Stimulated activated CD4-positive, alpha-beta T cell treated with anti-CD3 and anti-CD28 coated beads, Interleukin-4, amount 100 ng/mL, for 1 hour (primary cell): Measurements from ENCODE around the gene GAS2L3.
"Not testable (repeated sequence)": the region's sequence is repeated elsewhere in the genome, so short reads cannot be mapped to it uniquely, and the experiment has no call there.

ENCODE experiments used
- DNase-seq: peaks from one replicate; pipeline ENCODE4 v3.0.0-alpha.2; 2020

The GAS2L3 gene

DNA sequence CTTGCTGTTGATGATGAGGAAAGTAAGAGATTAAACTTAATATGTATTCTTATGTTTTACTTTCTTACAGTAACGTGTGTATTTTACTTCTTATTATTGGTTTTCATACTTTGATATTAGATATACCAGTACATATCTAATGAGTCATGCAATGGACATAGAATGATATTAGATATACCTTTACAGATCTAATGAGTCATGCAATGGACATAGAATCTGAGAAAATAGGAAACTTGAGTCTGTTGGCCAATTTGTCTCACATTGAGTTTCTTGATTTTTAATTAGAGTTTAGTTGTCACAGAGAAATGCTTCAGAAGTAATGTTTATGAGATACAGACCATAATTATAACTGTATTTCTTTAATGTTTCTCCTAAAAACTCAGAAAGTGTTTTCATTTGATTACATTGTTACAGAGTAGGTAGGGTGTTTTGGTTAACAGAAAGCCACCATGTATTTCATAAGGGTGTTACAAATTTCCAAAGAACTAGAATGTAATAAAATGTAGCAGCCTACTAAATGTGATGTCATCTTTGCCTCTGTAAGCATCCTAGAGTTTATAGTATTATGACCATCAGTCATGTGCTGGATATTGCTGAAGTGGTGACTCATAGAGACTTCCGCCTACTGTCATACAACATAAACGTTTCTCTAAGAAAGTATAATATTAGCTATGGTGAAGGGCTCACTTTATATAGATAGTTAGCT, 3.0 kb downstream of the GAS2L3 start:
- no peak for DNase-seq

DNA sequence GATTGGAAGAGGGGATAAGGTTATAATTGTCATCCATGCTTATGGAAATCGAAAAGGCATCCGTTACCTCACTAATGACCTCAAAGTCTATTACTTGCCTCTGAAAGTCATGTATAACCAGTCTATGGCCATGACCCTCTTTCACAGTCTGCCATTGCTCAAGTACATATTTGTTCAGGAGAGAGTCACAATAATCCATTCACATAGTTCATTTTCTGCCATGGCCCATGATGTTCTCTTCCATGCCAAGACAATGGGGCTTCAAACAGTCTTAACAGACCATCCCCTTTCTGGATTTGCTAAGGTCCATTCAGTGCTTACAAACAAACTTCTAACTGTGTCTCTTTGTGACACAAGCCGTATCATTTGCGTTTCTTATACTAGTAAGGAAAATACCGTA, 5.4 kb downstream of the GAS2L3 start:
- DNase-seq = no peak

DNA sequence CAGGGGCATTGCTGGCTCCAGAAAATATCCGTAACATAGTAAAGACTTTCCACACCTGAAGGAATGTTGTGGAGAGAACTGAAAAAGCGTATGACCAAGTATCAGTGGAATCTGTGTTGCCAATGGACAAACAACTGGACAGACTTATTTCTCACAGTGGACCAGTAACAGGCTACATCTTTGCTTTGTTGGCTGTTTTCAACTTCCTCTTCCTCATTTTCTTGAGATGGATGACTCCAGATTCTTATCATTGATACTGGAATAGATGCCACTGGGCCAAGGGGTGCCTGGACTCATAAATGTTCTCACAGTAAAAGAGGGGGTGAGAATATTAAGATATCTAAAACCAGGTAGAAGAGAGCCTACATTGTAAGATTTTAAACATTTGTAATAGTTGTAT, 6.4 kb downstream of the GAS2L3 start:
- DNase-seq = no peak

DNA sequence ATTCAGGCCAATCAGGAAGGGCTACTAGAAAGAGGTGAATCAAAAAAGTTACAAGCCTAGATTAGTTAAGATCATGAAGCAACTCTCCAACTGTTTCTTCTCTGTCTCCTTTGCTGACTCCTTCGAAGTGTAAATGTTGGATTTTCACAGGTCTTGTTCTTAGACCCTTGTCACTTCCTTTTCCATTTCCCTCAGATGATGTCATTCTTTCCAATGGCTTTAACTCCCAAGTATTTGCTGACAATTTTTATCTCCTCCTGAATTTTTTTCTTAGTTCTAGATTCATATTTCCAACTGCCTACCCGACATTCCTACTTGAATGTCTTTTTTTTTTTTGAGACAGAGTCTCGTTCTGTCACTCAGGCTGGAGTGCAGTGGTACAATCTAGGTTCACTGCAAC, 10.8 kb downstream of the GAS2L3 start:
- no peak for DNase-seq

DNA sequence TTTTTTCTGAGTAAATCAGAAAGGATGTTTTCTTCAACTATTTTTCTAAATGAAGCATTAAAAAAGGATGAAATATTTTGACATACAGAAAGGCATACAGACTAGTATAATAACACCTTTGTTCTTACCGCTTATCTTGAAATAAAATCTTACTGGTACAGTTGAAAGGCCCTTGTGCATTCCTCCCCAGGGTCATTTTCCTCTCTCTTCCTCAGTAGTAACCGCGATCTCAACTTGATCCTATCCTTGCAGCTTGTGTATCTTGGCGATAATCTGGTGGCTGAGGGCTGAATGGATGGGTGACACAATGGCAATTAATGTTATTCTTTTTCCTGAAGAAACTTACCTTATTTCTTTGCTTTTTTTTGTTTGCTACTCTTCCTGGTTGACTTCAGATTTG, 18.5 kb downstream of the GAS2L3 start:
- no peak for DNase-seq

DNA sequence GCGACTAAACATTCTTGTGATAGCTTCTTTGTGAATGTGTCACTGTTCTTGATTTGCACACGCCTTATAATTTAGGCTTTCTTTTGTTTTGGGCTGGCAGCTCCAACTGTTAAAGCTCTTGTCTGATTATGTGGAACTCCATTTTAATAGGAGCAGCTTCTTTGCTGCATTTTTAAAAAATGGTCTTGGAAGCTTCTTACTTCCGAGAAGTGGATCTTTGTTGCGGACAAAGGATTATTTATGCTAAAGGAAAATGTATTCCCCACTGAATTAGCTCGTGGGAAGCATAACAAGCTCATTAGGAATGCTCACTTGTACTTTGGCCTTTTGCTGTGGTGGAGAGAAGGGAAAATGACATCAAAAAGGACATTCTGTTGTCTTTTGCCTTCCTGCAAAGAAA, 20.0 kb downstream of the GAS2L3 start:
- DNase-seq = no peak

DNA sequence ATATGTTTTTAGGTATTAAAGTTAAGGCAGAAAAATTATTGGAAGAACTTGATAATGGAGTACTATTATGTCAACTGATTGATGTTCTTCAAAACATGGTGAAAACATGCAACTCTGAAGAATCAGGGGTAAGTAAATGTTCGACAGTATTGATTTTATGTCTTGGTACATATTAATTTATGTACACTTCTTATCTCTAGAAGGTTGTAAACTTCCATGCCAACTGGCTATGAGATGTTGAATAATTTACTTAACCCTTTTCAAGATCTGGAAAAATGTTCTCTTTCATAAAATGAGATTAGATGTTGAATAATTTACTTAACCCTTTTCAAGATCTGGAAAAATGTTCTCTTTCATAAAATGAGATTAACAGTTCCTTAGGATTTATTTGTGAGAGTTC, 28.1 kb downstream of the GAS2L3 start:
- no peak for DNase-seq

DNA sequence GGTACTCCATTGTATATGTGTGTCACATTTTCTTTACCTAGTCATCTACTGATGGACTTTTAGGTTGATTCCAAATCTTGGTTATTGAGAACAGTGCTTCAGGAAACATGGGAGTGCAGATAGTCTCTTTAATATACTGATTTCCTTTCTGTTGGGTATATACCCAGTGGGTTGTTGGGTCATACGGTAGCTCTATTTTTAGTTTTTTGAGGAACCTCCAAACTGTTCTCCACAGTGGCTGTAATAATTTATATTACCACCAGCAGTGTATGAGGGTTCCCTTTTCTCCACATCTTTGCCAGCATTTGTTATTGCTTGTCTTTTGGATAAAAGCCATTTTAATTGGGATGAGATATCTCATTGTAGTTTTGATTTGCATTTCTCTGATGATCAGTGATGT, 29.5 kb downstream of the GAS2L3 start:
- DNase-seq = not testable (repeated sequence)

DNA sequence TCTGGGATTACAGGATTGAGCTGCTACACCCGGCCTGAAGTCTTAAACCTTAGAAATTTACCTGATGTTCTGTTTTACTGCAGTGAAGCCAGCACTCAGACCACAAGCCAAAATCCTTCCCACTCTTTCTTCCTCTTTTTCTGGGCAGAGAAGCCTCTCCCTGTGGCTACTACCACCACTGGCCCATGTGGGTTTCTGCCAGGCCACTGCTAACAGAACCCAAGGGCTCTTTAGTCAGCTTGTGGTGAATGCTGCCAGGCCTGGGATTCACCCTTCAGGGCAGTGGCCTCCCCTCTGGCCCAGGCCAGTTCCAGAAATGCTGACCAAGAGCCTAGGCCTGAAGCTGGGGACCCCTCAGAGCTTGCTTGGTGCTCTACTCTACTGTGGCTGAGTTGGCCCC, 35.3 kb downstream of the GAS2L3 start:
- DNase-seq = no peak

DNA sequence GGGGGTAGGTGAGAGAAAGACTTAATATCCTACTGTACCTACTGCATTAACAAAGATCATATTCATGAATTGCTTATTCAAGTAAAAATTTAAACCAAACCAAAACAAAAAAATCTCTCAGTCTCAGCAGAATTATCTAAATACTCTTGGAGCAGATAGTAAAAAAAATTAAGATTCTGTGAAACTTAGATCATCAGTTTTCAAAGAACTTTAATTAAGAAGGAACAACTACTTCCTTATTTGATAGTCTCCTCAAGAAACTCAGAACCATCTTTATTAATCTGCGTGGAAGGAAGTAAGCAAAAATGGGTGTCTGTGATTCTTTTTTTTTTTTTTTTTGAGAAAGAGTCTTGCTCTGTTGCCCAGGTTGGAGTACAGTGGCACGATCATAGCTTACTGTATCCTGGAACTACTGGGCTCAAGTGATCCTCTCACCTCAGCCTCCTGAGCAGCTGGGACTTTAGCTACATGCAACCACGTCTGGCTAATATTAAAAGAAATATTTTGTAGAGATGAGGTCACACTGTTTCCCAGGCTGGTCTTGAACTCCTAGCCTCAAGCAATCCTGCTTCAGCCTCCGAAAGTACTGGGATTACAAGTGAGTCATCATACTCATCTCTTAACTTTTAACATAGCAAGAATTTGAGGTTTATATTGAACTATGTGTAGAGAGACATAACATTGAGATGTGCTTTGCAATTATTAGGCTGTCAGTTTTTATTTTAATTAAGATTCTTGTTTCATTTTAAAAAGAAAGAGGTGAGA, 37.4 kb downstream of the GAS2L3 start:
- DNase-seq = no peak

DNA sequence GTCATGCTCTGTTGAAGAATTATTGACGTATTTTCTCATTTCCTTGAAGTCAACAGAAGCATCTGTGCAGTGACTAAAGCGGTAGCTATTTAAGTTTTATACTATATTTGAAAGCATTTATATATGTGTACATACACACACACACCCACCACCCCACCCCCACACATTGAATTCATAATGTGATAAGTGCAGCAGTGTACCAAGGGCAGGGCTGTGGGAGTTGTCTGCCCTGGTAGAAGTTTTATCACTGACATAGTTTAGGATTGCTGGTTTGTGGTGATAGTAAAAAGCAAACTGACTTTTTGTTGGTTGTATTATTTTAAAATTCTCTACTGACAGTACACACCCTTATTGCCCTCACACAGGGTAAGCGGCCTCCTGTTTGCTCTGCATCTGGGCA, 39.1 kb downstream of the GAS2L3 start:
- no peak for DNase-seq

DNA sequence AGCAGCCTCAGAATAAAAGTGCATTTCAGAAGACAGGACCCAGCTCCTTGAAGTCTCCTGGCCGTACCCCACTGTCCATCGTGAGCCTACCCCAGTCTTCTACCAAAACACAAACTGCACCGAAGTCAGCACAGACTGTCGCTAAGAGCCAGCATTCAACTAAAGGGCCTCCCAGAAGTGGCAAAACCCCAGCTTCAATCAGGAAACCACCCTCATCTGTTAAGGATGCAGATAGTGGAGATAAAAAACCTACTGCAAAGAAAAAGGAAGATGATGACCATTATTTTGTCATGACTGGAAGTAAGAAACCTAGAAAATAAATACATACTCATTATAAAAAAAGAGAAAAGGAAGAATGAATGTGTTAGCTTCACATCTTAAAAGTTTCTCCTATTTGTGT, 51.1 kb downstream of the GAS2L3 start:
- no peak for DNase-seq

DNA sequence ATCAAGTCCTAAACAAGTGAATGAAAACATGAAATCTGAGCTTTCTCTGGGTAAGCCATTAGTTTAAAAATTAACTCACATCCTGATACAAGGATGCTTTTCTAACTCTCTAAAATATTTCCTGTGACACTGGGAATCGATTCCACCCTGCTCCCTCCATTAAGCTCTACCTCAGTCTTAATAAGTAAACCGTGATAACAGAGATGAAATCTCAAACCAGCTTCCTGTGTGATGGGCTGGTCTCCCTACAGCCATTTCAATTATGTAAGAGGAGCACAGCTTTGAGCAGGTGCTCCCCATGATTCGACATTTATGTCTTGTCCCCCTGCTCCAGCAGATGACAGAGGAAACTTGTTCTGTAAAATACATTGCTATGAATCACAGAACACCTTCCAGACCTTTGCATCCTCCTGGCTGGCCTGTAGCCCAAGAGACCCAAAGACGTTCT, 59.0 kb downstream of the GAS2L3 start:
- DNase-seq = no peak

DNA sequence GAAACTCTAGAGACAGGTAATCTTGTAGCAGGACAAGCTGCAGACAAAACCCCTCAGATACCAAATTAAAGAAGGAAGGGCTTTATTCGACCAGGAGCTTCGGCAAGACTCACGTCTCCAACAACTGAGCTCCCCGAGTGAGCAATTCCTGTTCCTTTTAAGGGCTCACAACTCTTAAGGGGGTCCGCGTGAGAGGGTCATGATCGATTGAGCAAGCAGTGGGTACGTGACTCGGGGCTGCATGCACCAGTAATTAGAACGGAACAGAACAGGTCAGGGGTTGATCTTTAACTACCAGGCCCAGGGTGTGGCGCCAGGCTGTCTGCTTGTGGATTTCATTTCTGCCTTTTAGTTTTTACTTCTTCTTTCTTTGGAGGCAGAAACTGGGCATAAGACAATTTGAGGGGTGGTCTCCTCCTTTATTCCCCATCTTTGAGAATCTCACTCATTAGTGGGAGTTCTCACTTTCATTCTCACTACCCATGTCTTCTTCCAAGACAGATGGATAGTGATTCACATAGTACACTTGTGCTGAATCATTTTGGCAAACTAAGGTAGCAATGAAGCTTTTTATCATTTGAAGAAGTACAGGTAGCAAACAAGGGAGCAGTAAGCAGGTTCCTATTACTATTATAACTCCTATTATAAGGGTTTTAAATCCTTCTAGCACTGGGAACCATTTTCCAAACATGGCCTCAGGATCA, 59.8 kb downstream of the GAS2L3 start:
- DNase-seq = not testable (repeated sequence)

DNA sequence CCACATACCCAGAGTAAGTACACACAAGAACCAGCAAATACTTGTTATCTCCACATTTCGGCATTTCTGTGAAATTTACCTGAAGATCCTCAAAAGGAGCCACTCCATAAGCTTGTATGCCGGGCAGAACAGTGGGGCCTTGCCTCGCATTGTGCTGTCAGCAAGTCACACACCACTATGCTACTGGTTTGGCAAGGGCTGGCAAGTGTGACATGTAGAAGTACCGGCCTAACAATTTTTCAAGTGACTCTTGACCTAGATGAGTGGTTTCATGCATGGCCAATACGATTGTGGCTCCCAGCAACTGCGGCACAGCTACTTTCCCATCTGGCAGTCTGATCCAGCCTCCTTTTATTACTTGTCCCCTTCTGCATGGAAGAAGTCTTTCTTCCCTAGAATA, 69.8 kb downstream of the GAS2L3 start:
- no peak for DNase-seq

DNA sequence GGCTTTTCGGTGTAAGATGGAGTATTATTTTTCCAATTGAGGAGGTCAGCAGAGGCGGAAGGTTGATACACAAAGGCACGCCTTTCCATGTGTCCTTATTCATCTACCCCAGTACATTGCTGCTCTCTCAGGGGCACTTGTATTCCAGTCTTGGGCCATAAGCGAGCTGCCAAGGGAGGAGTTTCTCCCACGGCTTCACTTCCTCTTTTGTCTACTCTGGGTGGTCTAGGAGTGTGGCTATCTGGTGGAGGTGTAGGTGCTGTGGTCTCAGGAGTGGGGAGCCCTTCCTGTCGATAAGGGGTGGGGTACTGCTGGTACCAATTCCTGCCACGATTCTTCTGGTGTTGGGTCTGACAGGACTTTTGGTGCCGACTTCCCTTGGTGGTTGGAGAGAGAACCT, 73.4 kb downstream of the GAS2L3 start:
- no peak for DNase-seq

DNA sequence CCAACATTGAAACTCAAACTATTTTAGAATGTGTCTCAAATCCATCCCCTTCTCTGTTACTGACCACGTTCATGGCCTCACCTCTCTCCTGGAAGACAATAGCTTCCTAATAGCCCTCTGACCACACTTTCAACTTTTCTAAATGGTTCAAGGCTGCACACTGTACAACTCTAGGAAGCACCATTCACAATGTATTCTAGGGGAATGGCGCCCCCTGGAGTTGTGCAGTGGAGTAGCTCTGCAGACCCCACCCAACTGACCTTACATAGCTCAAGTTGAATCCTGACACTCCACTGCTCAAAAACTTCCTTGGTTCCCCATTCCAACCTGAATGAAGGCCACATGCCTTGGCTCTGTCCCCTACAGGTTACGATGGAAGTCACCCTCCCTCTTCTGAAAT, 77.6 kb downstream of the GAS2L3 start:
- no peak for DNase-seq

DNA sequence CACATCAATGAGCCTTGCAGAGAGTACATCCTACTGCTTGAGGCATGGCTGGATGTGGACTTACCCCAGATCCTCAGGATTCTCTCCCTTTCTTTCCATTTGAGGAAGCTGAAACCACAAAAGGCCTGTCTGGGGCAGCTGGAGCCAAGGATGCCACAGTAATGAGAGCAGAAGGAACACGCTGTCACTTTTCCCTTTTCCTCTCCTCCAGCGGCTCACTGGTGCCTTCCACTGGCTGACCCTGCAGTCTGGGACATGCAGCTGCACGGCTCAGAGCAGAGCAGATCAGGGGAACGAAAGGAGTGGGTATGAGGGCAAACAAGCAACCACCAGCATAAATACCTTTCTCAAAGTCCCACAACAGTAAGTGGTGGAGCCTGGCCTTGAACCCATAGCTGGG, 78.2 kb downstream of the GAS2L3 start:
- DNase-seq = no peak

DNA sequence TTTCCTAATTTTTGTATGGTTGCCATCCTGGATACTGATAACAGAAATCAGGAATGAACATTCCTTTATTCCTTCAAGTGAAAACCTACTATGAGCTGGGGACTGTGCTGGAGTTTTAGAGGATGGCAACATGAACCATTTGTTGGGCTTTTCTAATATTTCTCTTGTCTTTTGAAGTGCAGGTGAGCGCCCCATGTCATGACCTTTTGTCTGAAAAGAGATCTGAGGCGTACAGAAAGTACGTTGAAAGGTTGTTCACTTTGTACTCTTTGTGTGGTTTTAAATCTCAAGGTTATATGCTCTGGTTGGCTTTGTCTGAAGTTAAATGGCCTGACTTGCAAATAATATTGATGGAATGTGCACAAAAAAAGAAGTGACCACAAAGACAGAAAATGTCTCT, 79.0 kb downstream of the GAS2L3 start:
- no peak for DNase-seq

DNA sequence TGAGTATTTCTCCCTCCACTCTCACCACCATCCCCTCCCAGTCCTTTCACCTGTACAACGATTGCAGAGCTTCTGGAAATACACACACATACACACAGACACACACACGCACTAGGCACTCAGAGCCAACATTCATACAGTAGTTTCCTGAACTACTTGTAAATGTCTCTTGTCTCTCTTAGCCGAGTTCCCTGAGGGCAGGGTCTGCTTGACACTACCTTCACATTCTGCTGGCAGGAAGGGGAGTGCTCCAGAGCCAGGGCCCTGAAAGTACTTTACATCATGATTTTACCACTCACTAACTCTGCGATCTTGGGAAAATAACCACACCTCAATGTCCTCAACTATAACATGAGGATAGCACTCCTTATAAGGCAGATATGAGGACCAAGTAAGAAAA, 82.7 kb downstream of the GAS2L3 start:
- no peak for DNase-seq

DNA sequence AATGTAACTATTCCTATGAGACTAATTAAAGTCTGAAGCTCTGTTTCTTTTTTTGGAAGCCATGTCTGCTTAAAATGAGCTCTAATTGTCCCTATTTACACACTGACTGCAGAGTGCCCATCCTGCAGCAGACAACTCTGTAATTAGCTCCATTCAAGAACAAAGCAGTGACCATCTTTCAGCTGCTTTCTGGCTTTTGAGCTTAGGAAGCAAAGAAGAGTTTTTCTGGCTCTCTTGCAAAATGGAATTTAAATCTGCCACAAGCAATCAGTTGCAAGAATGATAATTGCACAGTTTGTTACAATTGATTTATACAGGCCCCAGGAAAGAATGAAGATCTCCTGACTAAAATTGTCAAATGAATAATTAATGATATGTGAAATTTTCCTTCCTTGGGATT, 83.4 kb downstream of the GAS2L3 start:
- DNase-seq = no peak

DNA sequence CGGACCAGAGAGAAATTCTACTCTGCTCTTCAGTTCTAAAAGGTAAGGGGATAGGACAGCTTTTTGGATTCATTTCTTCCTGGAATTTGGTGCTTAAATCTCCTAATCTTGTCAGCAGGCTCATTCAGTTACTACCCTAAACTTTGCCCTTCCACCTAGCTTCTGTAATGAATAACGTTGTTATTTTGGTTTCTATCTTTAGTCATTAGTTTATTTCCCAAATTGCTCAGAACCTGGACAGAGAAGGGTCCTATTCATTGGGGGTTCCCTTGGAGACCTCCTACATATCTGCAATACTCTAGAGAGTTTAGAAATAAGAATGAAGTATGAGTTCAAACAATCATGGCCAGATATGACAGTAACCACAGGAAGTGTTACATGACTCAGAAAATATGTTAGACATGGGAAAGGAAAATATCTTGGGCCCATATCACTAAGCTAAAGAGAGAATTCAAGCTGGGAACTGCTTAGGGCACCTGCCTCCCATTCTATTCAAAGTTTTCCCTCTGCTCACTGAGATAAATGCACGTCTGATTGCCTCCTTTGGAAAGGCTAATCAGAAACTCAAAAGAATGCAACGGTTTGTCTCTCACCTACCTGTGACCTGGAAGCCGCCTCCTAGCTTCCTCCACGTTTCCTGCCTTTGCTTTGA, 87.9 kb downstream of the GAS2L3 start:
- no peak for DNase-seq

DNA sequence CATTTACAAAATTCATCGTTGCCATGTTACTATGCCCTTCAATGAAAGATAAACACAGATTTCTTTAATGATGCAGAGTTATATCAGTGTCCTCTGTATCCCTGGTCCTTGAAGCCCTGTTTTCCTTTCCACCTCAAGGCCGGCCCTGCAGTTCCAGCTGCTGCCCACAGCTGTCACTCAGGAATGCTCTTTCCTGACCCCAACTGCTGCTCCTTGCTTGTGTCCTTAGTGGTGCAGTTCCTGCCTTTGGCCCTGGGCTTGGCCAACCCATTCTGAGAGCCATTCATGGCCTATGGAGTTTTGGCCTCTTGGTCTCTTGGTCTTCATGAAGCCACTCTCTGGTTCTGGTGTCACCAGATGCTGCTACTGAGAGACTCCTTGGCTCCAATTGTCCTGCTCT, 93.1 kb downstream of the GAS2L3 start:
- no peak for DNase-seq
